ENCODE data around the gene CORO2B.

The CORO2B gene

DNA sequence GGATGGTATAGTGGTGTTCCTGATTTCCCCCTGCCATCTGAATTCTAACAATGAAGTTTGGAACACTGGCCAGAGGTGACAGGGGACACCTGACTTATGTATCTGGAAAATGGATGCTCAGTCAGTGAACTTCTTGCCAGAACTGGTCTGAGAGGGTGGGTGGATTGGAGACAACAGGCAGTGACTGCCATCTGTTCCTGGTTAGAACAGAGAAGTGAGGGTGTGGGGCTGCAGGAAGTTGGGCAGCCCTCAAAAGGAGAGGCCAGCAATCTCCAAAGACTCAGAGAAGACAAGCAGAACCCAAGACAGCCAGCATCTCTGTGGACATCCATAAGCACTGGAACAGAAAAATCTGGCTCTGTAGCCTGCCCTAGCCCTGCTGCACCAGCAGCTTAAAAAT, 191.4 kb downstream of the CORO2B start:
- DNase-seq (ENCODE audit: low spot score): no peak

- no peak for DNase-seq (ENCODE audit: low spot score)
Observed at GRCh38 chr15:68773036-68773435, 194.2 kb downstream of the CORO2B start.

DNA sequence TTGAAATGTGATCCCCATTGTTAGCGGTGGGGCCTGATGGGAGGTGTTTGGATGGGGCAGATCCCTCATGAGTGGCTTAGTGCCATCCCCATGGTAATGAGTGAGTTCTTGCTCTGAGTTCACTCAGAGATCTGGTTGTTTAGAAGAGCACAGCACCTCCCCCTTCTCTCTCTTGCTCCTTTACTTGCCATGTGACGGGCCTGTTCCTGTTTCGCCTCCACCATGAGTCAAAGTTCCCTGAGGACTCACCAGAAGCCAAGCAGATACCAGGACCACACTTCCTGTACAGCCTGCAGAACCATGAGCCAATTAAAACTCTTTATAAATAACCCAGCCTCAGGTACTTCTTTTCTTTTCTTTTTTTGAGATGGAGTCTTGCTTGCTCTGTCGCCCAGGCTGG, 195.3 kb downstream of the CORO2B start:
- no peak for DNase-seq (ENCODE audit: low spot score)

GRCh38 chr15:68774521-68775235, 195.9 kb downstream of the CORO2B start:
- DNase-seq (ENCODE audit: low spot score): no peak

GRCh38 chr15:68775236-68775577, 196.4 kb downstream of the CORO2B start:
- no peak for DNase-seq (ENCODE audit: low spot score)

DNA sequence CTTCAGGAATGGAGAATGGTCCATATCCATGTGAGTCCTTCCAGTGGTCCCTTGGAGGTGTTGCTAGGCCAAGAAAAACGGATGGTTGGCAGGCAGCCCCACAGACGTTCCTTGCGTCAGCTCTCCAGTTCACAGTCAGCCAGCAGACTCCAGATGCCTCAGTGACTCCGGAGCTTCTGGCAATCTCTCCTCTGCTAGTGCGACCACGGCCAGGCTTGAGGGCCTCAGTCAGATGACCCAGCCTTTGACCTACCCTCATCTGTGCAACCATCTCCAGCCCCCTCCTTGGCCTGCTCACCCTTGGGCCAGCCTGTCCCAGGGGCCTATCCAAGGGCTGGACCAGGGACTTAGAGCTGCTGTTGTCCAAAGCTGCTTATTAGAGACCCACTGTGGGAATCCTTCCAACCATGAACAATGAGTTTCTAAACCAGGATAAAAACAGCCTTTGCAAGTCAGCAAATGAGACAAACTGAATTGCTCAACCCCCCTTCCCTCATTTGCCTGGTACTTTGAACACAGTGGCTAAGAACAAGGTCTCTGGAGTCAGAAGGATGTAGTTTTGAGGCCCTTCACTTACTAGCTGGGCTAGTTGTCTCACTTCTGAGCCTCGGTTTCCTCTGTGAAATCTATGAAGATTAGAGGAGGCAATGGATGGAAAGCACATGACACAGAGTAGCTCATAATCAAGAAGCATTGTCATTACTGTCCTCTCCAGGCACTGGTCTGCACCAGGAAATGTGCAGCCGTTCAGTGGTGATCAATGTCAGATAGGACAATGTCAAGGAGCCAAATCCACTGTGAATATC, 197.1 kb downstream of the CORO2B start:
- DNase-seq (ENCODE audit: low spot score): no peak

GRCh38 chr15:68776477-68777270, 197.9 kb downstream of the CORO2B start:
- no peak for DNase-seq (ENCODE audit: low spot score)
